K562 (cell line): ENCODE measurements around the gene ABHD16A. TPM values are rescaled to one million over a fixed set of nuclear protein-coding genes. Genes with fewer than 3 reads are reported as not detected.

ENCODE experiments used
- ATAC-seq: fragments of 200-7000 bp; cut with Tn5 transposase; 3 replicates; pipeline ENCODE4 v1.9.1; 2020; ENCODE audit warnings: moderate library complexity
- BruUV-seq: library from RNA; stranded (reverse); fragments of 400-500 nt; replicated peaks from 2 replicates; lab custom pipeline; 2021; lab: Mats Ljungman, UMichigan
- CTCF ChIA-PET: fragments of 300-600 bp; formaldehyde crosslinking; extraction: SDS; loops from one replicate; lab custom pipeline; 2021; ENCODE audit warnings: low intra/inter-chr PET ratio; lab: Yijun Ruan, JAX
- POLR2A ChIA-PET: fragments of 300-600, 350-650 bp; sonication (Branson Sonifier 250); formaldehyde crosslinking; extraction: SDS; loops from one replicate; lab custom pipeline; 2021; ENCODE audit warnings: antibody characterized with exemption, inconsistent platforms; lab: Yijun Ruan, JAX
- DNase-seq, 4 experiments: peaks; one replicate each; pipeline versions ENCODE4 v3.0.0 to v3.0.0-alpha.2; 2011 to 2018; ENCODE audit warnings: low spot score in 3 of 4, mixed read lengths in 3 of 4; ENCODE audit errors: extremely low read depth in 1 of 4
- FAIRE-seq: peaks from 2 replicates; lab custom pipeline; 2011; peaks lifted over from hg19 to GRCh38; lab: Jason Lieb, UNC
- H2AFZ ChIP-seq: 2 replicates; pipeline ENCODE4 v1.6.0; 2011; ENCODE audit warnings: low read depth, low read length, control low read depth, inconsistent platforms
- H3K27ac ChIP-seq: fragments of 200-600 bp; 3 replicates; pipeline ENCODE4 v1.8.0; 2011; ENCODE audit warnings: low read depth, mild to moderate bottlenecking, control low read depth, inconsistent platforms, low read length, moderate library complexity, mixed read lengths; ENCODE audit errors: extremely low read depth
- H3K27me3 ChIP-seq, 2 experiments: fragments of 300-600 bp in 1 of 2; 2 replicates in 1 of 2; 3 replicates in 1 of 2; pipeline versions ENCODE4 v1.6.0 to v1.8.0; 2011; ENCODE audit warnings: inconsistent platforms in 2 of 2, low read length in 2 of 2, mild to moderate bottlenecking in 1 of 2, mixed read lengths in 1 of 2, moderate library complexity in 1 of 2; ENCODE audit not compliant: control insufficient read depth in 2 of 2, insufficient read depth in 2 of 2
- H3K36me3 ChIP-seq: fragments of 300-600 bp; 3 replicates; pipeline ENCODE4 v1.8.0; 2011; ENCODE audit warnings: mild to moderate bottlenecking, low read length, inconsistent platforms; ENCODE audit not compliant: control insufficient read depth, insufficient read depth
- H3K4me1 ChIP-seq, 2 experiments: fragments of 200-600 bp in 1 of 2; replicated peaks in 1 of 2; 2 replicates in 1 of 2; 3 replicates in 1 of 2; pipeline versions ENCODE4 v1.5.1 to v1.8.0; 2011; ENCODE audit warnings: inconsistent platforms in 2 of 2, low read length in 2 of 2, mild to moderate bottlenecking in 1 of 2, mixed read lengths in 1 of 2, moderate library complexity in 1 of 2; ENCODE audit not compliant: control insufficient read depth in 2 of 2, insufficient read depth in 2 of 2
- H3K4me2 ChIP-seq: 2 replicates; pipeline ENCODE4 v1.6.1; 2011; ENCODE audit warnings: low read length, control low read depth, inconsistent platforms, mixed read lengths; ENCODE audit not compliant: insufficient read depth
- H3K4me3 ChIP-seq: fragments of 200-600 bp; sonication (generic), shearing (Covaris generic); 2 replicates; pipeline ENCODE4 v1.5.1; 2016; ENCODE audit warnings: control low read depth, inconsistent platforms
- H3K79me2 ChIP-seq: fragments of 200-600 bp; 3 replicates; pipeline ENCODE4 v1.8.0; 2011; ENCODE audit warnings: low read length, inconsistent platforms; ENCODE audit not compliant: control insufficient read depth, insufficient read depth
- H3K9ac ChIP-seq, 2 experiments: 2 replicates each; pipeline versions ENCODE4 v1.6.0 to v1.6.1; 2011; ENCODE audit warnings: low read depth in 2 of 2, low read length in 2 of 2, control low read depth in 1 of 2, inconsistent platforms in 1 of 2, mild to moderate bottlenecking in 1 of 2, mixed read lengths in 1 of 2; ENCODE audit not compliant: insufficient read depth in 1 of 2
- H3K9me1 ChIP-seq: one replicate; pipeline ENCODE4 v1.6.0; 2011; ENCODE audit warnings: inconsistent platforms, mild to moderate bottlenecking, low read length, moderate library complexity; ENCODE audit not compliant: control insufficient read depth, insufficient read depth
- H3K9me3 ChIP-seq: replicated peaks from 2 replicates; pipeline ENCODE4 v1.5.1; 2011; ENCODE audit warnings: low read depth, low read length, inconsistent platforms; ENCODE audit not compliant: control insufficient read depth, insufficient read depth
- H4K20me1 ChIP-seq: replicated peaks from 2 replicates; pipeline ENCODE4 v1.6.1; 2011; ENCODE audit warnings: low read length, inconsistent platforms, mixed read lengths; ENCODE audit not compliant: control insufficient read depth, insufficient read depth
- ASH1L ChIP-seq: fragments of 450-650 bp; IDR thresholded peaks from 2 replicates; pipeline ENCODE4 v1.6.1; 2018; ENCODE audit warnings: borderline replicate concordance, mild to moderate bottlenecking, low read depth; ENCODE audit not compliant: partially characterized antibody
- CHD4 ChIP-seq: fragments of 200-600 bp; sonication (generic); IDR thresholded peaks from 3 replicates; pipeline ENCODE4 v1.6.1; 2012; ENCODE audit warnings: low read depth, mild to moderate bottlenecking, mixed read lengths, low read length, inconsistent platforms; ENCODE audit not compliant: insufficient read depth, insufficient replicate concordance, poor library complexity, severe bottlenecking
- CREB1 ChIP-seq, 2 experiments: sonication (generic) in 1 of 2; formaldehyde crosslinking in 1 of 2; IDR thresholded peaks; 2 replicates each; pipeline versions ENCODE4 v1.6.1 to v1.8.0; 2012 to 2022; ENCODE audit warnings: inconsistent platforms in 1 of 2, mild to moderate bottlenecking in 1 of 2, missing genetic modification reagents in 1 of 2, moderate library complexity in 1 of 2
- ETS2 ChIP-seq: IDR thresholded peaks from 2 replicates; pipeline ENCODE4 v1.6.1; 2016; ENCODE audit warnings: borderline replicate concordance, missing genetic modification characterization, mild to moderate bottlenecking, moderate library complexity, missing compliant biosample characterization; ENCODE audit not compliant: poor library complexity, severe bottlenecking
- HDAC2 ChIP-seq: fragments of 450-650 bp; IDR thresholded peaks from 2 replicates; pipeline ENCODE4 v1.6.1; 2016; ENCODE audit warnings: mild to moderate bottlenecking
- HDGF ChIP-seq: fragments of 450-650 bp; IDR thresholded peaks from 2 replicates; pipeline ENCODE4 v1.6.1; 2016
- NFYB ChIP-seq: IDR thresholded peaks from 2 replicates; pipeline ENCODE4 v1.6.1; 2011; ENCODE audit warnings: mild to moderate bottlenecking, moderate library complexity; ENCODE audit not compliant: insufficient read length; ENCODE audit errors: extremely low read depth
- OTX1 ChIP-seq: fragments of 450-650 bp; formaldehyde crosslinking; IDR thresholded peaks from 2 replicates; pipeline ENCODE4 v1.4.0; 2022; ENCODE audit warnings: mild to moderate bottlenecking
- SMARCE1 ChIP-seq: fragments of 450-650 bp; IDR thresholded peaks from 2 replicates; pipeline ENCODE4 v1.7.1; 2016; ENCODE audit warnings: mild to moderate bottlenecking
- ZNF431 ChIP-seq: sonication (generic); formaldehyde crosslinking; IDR thresholded peaks from 2 replicates; pipeline ENCODE4 v1.8.0; 2022; ENCODE audit warnings: mild to moderate bottlenecking, missing genetic modification reagents
- WGBS: fragments of 100-300 bp; shearing (Covaris generic); methylation state at CpG from one replicate; pipeline ENCODE4 v1.1.6; 2016; ENCODE audit warnings: low coverage, mixed read lengths; ENCODE audit not compliant: insufficient coverage; ENCODE audit errors: missing lambda C conversion rate; 5-methylcytosine and 5-hydroxymethylcytosine counted together
- in situ Hi-C: fragments of 300-500 bp; cut with MboI; formaldehyde crosslinking; loops from 4 replicates; pipeline ENCODE4 v1.15.0; 2018; ENCODE audit warnings: inconsistent platforms, mixed read lengths
- intact Hi-C: fragments of 100-400 bp; cut with micrococcal nuclease; formaldehyde crosslinking; loops from 2 replicates; pipeline ENCODE4 v1.14.2; 2022
- polyA plus RNA-seq, 8 experiments: library from polyadenylated mRNA; depleted of rRNA in 4 of 8; stranded (reverse) in 5 of 8; unstranded in 3 of 8; fragments of >200 nt; fragmentation: Nextera tagmentation in 2 of 8; fragmentation: Illumina TruSeq in 1 of 8; extraction: Ambion mirVana in 2 of 8; extraction: Trizol in 1 of 8; gene quantifications; 2 replicates each; pipeline versions ENCODE4 v1.2.1 to v1.2.3, GENCODE V29; 2011 to 2014; ENCODE audit warnings: inconsistent platforms in 1 of 8, missing spikeins in 1 of 8
- total RNA-seq, 7 experiments: library from RNA; depleted of rRNA in 6 of 7; stranded (reverse); fragments of >200 nt in 6 of 7; fragmentation: Illumina TruSeq in 2 of 7; extraction: Trizol in 2 of 7; gene quantifications; 2 replicates each; pipeline versions ENCODE4 v1.2.1 to v1.2.3, GENCODE V29; 2011 to 2021; ENCODE audit warnings: low replicate concordance in 1 of 7
- TF ChIP-seq, protein P1 (sequence below): fragments of 250-450 bp; sonication (Bioruptor Pico); IDR thresholded peaks from 2 replicates; pipeline ENCODE4 v1.4.0; 2020; ENCODE audit warnings: mild to moderate bottlenecking, moderate library complexity
- TF ChIP-seq, protein P2 (sequence below): sonication (generic); formaldehyde crosslinking; IDR thresholded peaks from 2 replicates; pipeline ENCODE4 v1.8.0; 2022; ENCODE audit warnings: missing genetic modification reagents, mild to moderate bottlenecking, moderate library complexity, borderline replicate concordance

Gene ABHD16A
- total and polyA plus RNA-seq, 9 of the 15 experiments (the other 6 are each of a cell fraction or from before 2014, with no cell fraction given): 25.8 to 120 (median 81.6) TPM

DNA sequence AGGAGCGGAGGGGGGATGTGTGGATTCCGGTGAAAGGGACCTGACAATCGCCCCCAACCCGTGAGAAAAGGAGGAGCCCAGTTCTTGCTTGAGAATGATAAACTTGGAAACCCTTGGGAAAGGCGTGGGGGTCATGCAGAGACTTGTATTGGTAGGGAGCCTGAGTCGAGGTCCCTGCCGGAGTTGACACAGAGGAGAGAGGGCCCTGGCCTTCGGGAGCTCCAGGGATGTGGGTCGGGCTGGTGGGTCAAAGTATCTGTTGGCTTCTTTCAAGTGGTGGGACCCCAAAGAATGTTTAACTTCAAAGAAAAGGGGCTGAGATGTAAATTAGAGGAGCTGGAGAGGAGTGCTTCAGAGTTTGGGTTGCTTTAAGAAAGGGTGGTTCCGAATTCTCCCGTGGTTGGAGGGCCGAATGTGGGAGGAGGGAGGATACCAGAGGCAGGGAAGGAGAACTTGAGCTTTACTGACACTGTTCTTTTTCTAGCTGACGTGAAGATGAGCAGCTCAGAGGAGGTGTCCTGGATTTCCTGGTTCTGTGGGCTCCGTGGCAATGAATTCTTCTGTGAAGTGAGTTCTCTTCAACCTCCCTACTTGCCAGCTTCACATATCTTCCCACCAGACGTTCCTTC lies 36.7 kb downstream of the ABHD16A start (continued):
- TF ChIP-seq ASH1L (no peak), CHD4 (no peak), OTX1 (no peak), HDAC2 (0 out of 2 replicates have a peak, but pooled peaks have one; percentile 32), CREB1 (IDR thresholded peaks at IDR 0.05) (no peak), CREB1 (CRISPR knock-in tag; IDR thresholded peaks at IDR 0.05) (no peak)
- TF ChIP-seq, protein P1, sequence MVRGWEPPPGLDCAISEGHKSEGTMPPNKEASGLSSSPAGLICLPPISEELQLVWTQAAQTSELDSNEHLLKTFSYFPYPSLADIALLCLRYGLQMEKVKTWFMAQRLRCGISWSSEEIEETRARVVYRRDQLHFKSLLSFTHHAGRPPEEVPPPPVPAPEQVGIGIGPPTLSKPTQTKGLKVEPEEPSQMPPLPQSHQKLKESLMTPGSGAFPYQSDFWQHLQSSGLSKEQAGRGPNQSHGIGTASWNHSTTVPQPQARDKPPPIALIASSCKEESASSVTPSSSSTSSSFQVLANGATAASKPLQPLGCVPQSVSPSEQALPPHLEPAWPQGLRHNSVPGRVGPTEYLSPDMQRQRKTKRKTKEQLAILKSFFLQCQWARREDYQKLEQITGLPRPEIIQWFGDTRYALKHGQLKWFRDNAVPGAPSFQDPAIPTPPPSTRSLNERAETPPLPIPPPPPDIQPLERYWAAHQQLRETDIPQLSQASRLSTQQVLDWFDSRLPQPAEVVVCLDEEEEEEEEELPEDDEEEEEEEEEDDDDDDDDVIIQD (CRISPR knock-in tag): no peak

DNA sequence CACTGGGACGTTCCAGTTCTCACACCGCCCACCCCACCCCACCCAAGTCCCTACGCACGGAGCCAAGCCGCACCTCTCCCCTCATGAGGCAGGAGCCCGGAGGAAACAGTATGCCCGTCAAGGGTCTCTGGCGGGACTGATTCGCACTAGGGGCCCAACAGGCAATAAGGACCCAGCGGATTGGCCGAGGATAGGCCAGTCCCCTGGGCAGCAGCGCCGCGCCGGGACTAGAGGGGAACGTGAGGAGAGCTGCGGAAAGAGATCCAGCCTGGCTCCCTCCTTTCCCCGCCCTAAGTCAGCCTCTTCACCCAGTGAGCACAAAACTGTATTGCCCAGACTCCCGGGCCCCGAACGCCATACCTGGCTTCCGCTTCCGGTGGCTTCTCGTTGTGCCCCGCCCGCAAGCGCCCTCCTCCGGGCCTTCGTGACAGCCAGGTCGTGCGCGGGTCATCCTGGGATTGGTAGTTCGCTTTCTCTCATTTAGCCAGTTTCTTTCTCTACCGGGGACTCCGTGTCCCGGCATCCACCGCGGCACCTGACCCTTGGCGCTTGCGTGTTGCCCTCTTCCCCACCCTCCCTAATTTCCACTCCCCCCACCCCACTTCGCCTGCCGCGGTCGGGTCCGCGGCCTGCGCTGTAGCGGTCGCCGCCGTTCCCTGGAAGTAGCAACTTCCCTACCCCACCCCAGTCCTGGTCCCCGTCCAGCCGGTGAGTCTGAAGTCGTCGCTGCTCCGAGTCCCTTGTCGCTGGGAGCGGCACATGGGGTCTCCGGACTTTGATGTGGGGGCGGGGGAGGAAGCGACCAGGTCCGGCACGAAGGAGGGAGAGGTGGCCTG lies 37.4 kb downstream of the ABHD16A start, which contains the start of gene CSNK2B:
Gene CSNK2B (plus strand): TSS at position 580 of the 836 bp plus-strand sequence. CDS start 752 bp downstream, outside the sequence.
- H3K27me3 ChIP-seq: no peaks in the 10 kb centered on the region
- in situ Hi-C loops: no loop called here
- peak within 1 kb of the TSS; percentile 66 for H3K4me3 ChIP-seq
- ChIA-PET POLR2A (interaction anchor here (0.6 to 9.8 kb wide), 36 partner anchors 10 to 308 kb away, joined by 3 to 267 read pairs (median 8); partner anchors contain the start of genes ABHD16A, APOM, BAG6 and CLIC1), CTCF (interaction anchor here (0.7 kb wide), 1 partner anchor 11 kb away, joined by 5 read pairs; no protein-coding TSS in a partner anchor)
- H3K27ac ChIP-seq: peak within 1 kb of the TSS; percentile 97
- H4K20me1 ChIP-seq: 0 out of 2 replicates have a peak, but pooled peaks cover 3% of the 10 kb centered on the region
- H3K36me3 ChIP-seq: peaks cover 68% of the 10 kb centered on the region
- intact Hi-C loops: loop anchor here (1.0 to 10.0 kb wide), 7 partner anchors 13 to 509 kb away; partner anchors contain the start of genes ABHD16A, AGPAT1, ATP6V1G2 and BAG6
- H3K79me2 ChIP-seq: peaks cover 77% of the 10 kb centered on the region
- H3K9me3 ChIP-seq: no peaks in the 10 kb centered on the region
- H3K4me2 ChIP-seq: peak within 1 kb of the TSS; percentile 93
- FAIRE-seq (no peak), DNase-seq (peak; percentile 98 to 100 (median 99)), ATAC-seq (peak; percentile 85)
- under 1% methylated on average over 63 of the region's 63 CpGs for WGBS
- peak within 1 kb of the TSS; percentile 79 for H2AFZ ChIP-seq
- peak within 1 kb of the TSS; percentile 96 to 97 for H3K9ac ChIP-seq
- H3K4me1 ChIP-seq: peaks cover 36 to 39% of the 10 kb centered on the region in 2 experiments; a peak in 4 of 5 replicates
- no peaks in the 10 kb centered on the region for H3K9me1 ChIP-seq
- BruUV-seq: no TSS peak
- TF ChIP-seq HDGF (peak; percentile 54; the same call in 1 of the 2 replicates), SMARCE1 (no peak; the same call in 1 of the 2 replicates), NFYB (no peak), ZNF431 (CRISPR knock-in tag) (peak; percentile 75), ETS2 (peak; percentile 10)
- TF ChIP-seq, protein P2, sequence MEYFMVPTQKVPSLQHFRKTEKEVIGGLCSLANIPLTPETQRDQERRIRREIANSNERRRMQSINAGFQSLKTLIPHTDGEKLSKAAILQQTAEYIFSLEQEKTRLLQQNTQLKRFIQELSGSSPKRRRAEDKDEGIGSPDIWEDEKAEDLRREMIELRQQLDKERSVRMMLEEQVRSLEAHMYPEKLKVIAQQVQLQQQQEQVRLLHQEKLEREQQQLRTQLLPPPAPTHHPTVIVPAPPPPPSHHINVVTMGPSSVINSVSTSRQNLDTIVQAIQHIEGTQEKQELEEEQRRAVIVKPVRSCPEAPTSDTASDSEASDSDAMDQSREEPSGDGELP (CRISPR knock-in tag): peak; percentile 81
